CD14-positive monocyte (primary cell): ENCODE data around the gene NRN1L. TPM values are rescaled to one million over a fixed set of nuclear protein-coding genes. Genes with fewer than 3 reads are reported as not detected.

Experiments used
- DNase-seq, 3 donors: peaks; one replicate each; pipeline ENCODE4 v3.0.0-alpha.2; 2011 to 2022
- H2AFZ ChIP-seq: 2 replicates; pipeline ENCODE4 v1.6.0; 2012; ENCODE audit warnings: mild to moderate bottlenecking, low read depth, low read length, inconsistent platforms; ENCODE audit not compliant: insufficient read depth, poor library complexity, severe bottlenecking
- H3K27ac ChIP-seq, 2 donors: 1 replicate in 1 of 2; 2 replicates in 1 of 2; pipeline ENCODE4 v1.5.1; 2012 to 2013; ENCODE audit warnings: low read length in 2 of 2, control low read depth in 1 of 2, inconsistent platforms in 1 of 2, low read depth in 1 of 2, mild to moderate bottlenecking in 1 of 2
- H3K27me3 ChIP-seq, 2 donors: one replicate each; pipeline versions ENCODE4 v1.6.0 to v1.6.1; 2011 to 2013; ENCODE audit warnings: low read length in 2 of 2; ENCODE audit not compliant: control insufficient read depth in 2 of 2, insufficient read depth in 2 of 2
- H3K36me3 ChIP-seq, 2 donors: replicated peaks in 1 of 2; 1 replicate in 1 of 2; 2 replicates in 1 of 2; pipeline versions ENCODE4 v1.5.1 to v1.6.1; 2012 to 2013; ENCODE audit warnings: low read length in 2 of 2, control low read depth in 1 of 2, inconsistent platforms in 1 of 2, mild to moderate bottlenecking in 1 of 2; ENCODE audit not compliant: insufficient read depth in 2 of 2, control insufficient read depth in 1 of 2
- H3K4me1 ChIP-seq, 2 donors: 1 replicate in 1 of 2; 2 replicates in 1 of 2; pipeline versions ENCODE4 v1.5.1 to v1.6.1; 2012 to 2013; ENCODE audit warnings: low read length in 2 of 2, control low read depth in 1 of 2, inconsistent platforms in 1 of 2, mild to moderate bottlenecking in 1 of 2, moderate library complexity in 1 of 2; ENCODE audit not compliant: insufficient read depth in 2 of 2, control insufficient read depth in 1 of 2
- H3K4me2 ChIP-seq: replicated peaks from 2 replicates; pipeline ENCODE3; 2012; ENCODE audit warnings: low read length, moderate library complexity, mild to moderate bottlenecking; ENCODE audit not compliant: poor library complexity, severe bottlenecking; ENCODE audit errors: extremely low read depth
- H3K4me3 ChIP-seq, 3 experiments: fragments of 200-600 bp in 1 of 3; sonication (generic) in 1 of 3; replicated peaks in 1 of 3; 1 replicate in 2 of 3; 2 replicates in 1 of 3; pipeline ENCODE4 v1.5.1; 2011 to 2013; ENCODE audit warnings: low read length in 3 of 3, mild to moderate bottlenecking in 3 of 3, control low read depth in 2 of 3, low read depth in 2 of 3, inconsistent platforms in 1 of 3, moderate library complexity in 1 of 3
- H3K79me2 ChIP-seq: 2 replicates; pipeline ENCODE4 v1.6.0; 2012; ENCODE audit warnings: mild to moderate bottlenecking, control low read depth, inconsistent platforms, low read length, moderate library complexity; ENCODE audit not compliant: insufficient read depth
- H3K9ac ChIP-seq: 2 replicates; pipeline ENCODE4 v1.6.0; 2017; ENCODE audit warnings: low read length, mild to moderate bottlenecking; ENCODE audit not compliant: insufficient read depth, poor library complexity, severe bottlenecking
- H3K9me3 ChIP-seq, 2 donors: replicated peaks in 1 of 2; 1 replicate in 1 of 2; 2 replicates in 1 of 2; pipeline versions ENCODE4 v1.5.1 to v1.6.1; 2012 to 2013; ENCODE audit warnings: low read length in 2 of 2, control low read depth in 1 of 2; ENCODE audit not compliant: control insufficient read depth in 1 of 2, insufficient read depth in 1 of 2
- H4K20me1 ChIP-seq: 2 replicates; pipeline ENCODE4 v1.6.0; 2012; ENCODE audit warnings: mild to moderate bottlenecking, low read length, control low read depth, moderate library complexity; ENCODE audit not compliant: insufficient read depth
- H3K27ac Mint-ChIP-seq, 7 donors: one replicate each; pipeline ENCODE4 v1.8.0; 2020; ENCODE audit warnings: mild to moderate bottlenecking in 7 of 7, mixed read lengths in 7 of 7, moderate library complexity in 6 of 7, inconsistent platforms in 2 of 7
- H3K27me3 Mint-ChIP-seq, 3 donors: one replicate each; pipeline ENCODE4 v1.8.0; 2021 to 2022; ENCODE audit warnings: low read depth in 3 of 3, mild to moderate bottlenecking in 3 of 3, mixed read lengths in 3 of 3, moderate library complexity in 3 of 3, inconsistent platforms in 1 of 3
- H3K36me3 Mint-ChIP-seq, 2 donors: one replicate each; pipeline ENCODE4 v1.8.0; 2020; ENCODE audit warnings: mixed read lengths in 2 of 2, inconsistent platforms in 1 of 2, mild to moderate bottlenecking in 1 of 2
- H3K4me1 Mint-ChIP-seq: one replicate; pipeline ENCODE4 v1.8.0; 2020; ENCODE audit warnings: mild to moderate bottlenecking, mixed read lengths
- H3K4me3 Mint-ChIP-seq, 2 donors: one replicate each; pipeline ENCODE4 v1.8.0; 2020; ENCODE audit warnings: mild to moderate bottlenecking in 2 of 2, mixed read lengths in 2 of 2, moderate library complexity in 1 of 2
- H3K9me3 Mint-ChIP-seq, 7 donors: one replicate each; pipeline ENCODE4 v1.8.0; 2020 to 2022; ENCODE audit warnings: mixed read lengths in 7 of 7, mild to moderate bottlenecking in 6 of 7, moderate library complexity in 6 of 7, inconsistent platforms in 2 of 7
- WGBS: methylation state at CpG from one replicate; pipeline ENCODE4 v1.1.5; 2013; ENCODE audit warnings: missing lambda C conversion rate; ENCODE audit not compliant: insufficient coverage; 5-methylcytosine and 5-hydroxymethylcytosine counted together
- intact Hi-C, 2 donors: fragments of 100-400 bp; cut with micrococcal nuclease; formaldehyde crosslinking; loops; one replicate each; pipeline versions ENCODE4 v1.15.0 to v1.15.1; 2023
- polyA plus RNA-seq, 3 donors: library from polyadenylated mRNA; depleted of rRNA in 1 of 3; unstranded in 2 of 3; stranded (reverse) in 1 of 3; fragments of 300-500 nt in 2 of 3; fragments of >200 nt in 1 of 3; fragmentation: Illumina TruSeq in 2 of 3; gene quantifications; 1 replicate in 2 of 3; 2 replicates in 1 of 3; pipeline ENCODE4 v1.2.3, GENCODE V29; 2012 to 2021
- TF ChIP-seq, protein P1 (sequence below): fragments of 200-600 bp; IDR thresholded peaks from one replicate; pipeline ENCODE4 v1.8.0; 2022; ENCODE audit warnings: antibody characterized with exemption, mild to moderate bottlenecking

NRN1L gene
- polyA plus RNA-seq, 3 donors = 0.50 to 3.6 TPM; not detected in 1

DNA sequence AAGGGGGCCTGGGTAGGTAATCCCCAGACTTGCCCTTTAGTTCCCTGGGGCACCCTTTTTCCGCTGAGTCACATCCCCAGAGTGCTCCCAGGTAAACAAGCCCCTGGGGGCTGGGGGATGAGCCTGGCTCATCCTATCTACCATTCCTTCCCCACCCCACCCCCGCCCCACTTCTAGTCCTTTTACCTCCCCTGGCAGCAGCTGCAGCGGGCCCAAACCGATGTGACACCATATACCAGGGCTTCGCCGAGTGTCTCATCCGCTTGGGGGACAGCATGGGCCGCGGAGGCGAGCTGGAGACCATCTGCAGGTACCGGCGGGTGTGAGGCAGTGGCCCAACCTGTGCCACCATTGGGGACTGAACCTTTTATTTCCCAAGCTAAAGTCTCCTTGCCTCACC, 860 bp downstream of the NRN1L start:
- no peak overlapping the region for H3K27ac ChIP-seq
- TF ChIP-seq, protein P1, sequence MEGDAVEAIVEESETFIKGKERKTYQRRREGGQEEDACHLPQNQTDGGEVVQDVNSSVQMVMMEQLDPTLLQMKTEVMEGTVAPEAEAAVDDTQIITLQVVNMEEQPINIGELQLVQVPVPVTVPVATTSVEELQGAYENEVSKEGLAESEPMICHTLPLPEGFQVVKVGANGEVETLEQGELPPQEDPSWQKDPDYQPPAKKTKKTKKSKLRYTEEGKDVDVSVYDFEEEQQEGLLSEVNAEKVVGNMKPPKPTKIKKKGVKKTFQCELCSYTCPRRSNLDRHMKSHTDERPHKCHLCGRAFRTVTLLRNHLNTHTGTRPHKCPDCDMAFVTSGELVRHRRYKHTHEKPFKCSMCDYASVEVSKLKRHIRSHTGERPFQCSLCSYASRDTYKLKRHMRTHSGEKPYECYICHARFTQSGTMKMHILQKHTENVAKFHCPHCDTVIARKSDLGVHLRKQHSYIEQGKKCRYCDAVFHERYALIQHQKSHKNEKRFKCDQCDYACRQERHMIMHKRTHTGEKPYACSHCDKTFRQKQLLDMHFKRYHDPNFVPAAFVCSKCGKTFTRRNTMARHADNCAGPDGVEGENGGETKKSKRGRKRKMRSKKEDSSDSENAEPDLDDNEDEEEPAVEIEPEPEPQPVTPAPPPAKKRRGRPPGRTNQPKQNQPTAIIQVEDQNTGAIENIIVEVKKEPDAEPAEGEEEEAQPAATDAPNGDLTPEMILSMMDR = no peak
- H3K36me3 ChIP-seq = peaks cover 59 to 67% of the 10 kb centered on the region in 2 donors
- no peaks in the 10 kb centered on the region for H3K9me3 Mint-ChIP-seq
- DNase-seq = no peak
- H3K4me3 ChIP-seq = no peak overlapping the region
- no peaks in the 10 kb centered on the region for H3K4me1 Mint-ChIP-seq
- peaks cover 0 to 2% (median 2%) of the 10 kb centered on the region in 3 donors for H3K27me3 Mint-ChIP-seq
- H3K27me3 ChIP-seq = no peaks in the 10 kb centered on the region
- H3K9ac ChIP-seq = no peak overlapping the region
- peaks cover 43 to 71% of the 10 kb centered on the region in 2 donors for H3K36me3 Mint-ChIP-seq
- H2AFZ ChIP-seq = no peak overlapping the region
- no peaks in the 10 kb centered on the region for H3K9me3 ChIP-seq
- no peak overlapping the region for H3K4me3 Mint-ChIP-seq
- no peak overlapping the region for H3K4me2 ChIP-seq
- peaks cover 3% of the 10 kb centered on the region for H4K20me1 ChIP-seq
- H3K4me1 ChIP-seq = no peaks in the 10 kb centered on the region
- H3K27ac Mint-ChIP-seq = no peak overlapping the region
- intact Hi-C loops = loop anchor here (5.0 to 10.0 kb wide), 2 partner anchors 167 to 349 kb away; partner anchors contain the start of gene ESRP2 (in 1 of the 2)
- WGBS = 94% methylated on average over 11 of the region's 12 CpGs
- H3K79me2 ChIP-seq = no peaks in the 10 kb centered on the region

DNA sequence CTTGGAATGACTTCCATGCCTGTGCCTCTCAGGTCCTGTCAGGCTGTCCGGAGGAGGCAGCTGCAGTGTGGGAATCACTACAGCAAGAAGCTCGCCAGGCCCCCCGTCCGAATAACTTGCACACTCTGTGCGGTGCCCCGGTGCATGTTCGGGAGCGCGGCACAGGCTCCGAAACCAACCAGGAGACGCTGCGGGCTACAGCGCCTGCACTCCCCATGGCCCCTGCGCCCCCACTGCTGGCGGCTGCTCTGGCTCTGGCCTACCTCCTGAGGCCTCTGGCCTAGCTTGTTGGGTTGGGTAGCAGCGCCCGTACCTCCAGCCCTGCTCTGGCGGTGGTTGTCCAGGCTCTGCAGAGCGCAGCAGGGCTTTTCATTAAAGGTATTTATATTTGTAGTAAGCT, 1.3 kb downstream of the NRN1L start:
- Mint-ChIP-seq H3K36me3 (peaks cover 40 to 66% of the 10 kb centered on the region in 2 donors), H3K4me1 (no peaks in the 10 kb centered on the region), H3K27ac (no peak overlapping the region), H3K9me3 (no peaks in the 10 kb centered on the region), H3K27me3 (peaks cover 0 to 2% (median 2%) of the 10 kb centered on the region in 3 donors), H3K4me3 (no peak overlapping the region)
- Histone ChIP-seq H2AFZ (no peak overlapping the region), H3K9ac (no peak overlapping the region), H3K4me2 (no peak overlapping the region), H3K4me3 (no peak overlapping the region), H3K79me2 (no peaks in the 10 kb centered on the region), H3K27ac (no peak overlapping the region), H4K20me1 (peaks cover 3% of the 10 kb centered on the region), H3K36me3 (peaks cover 54 to 63% of the 10 kb centered on the region in 2 donors), H3K4me1 (no peaks in the 10 kb centered on the region), H3K9me3 (no peaks in the 10 kb centered on the region), H3K27me3 (no peaks in the 10 kb centered on the region)
- intact Hi-C loops = loop anchor here (5.0 to 10.0 kb wide), 2 partner anchors 166 to 349 kb away; partner anchors contain the start of gene ESRP2 (in 1 of the 2)
- DNase-seq = no peak
- TF ChIP-seq, protein P1 = no peak
- 97% methylated on average over 15 of the region's 19 CpGs for WGBS
